DMS114 treated with DMSO at 0.1 percent for 48 hours (cell line): Measurements from ENCODE around the gene FGFR3.

Source experiments
- DNase-seq: peaks from one replicate; lab custom pipeline; 2025; ENCODE audit not compliant: unreplicated experiment; lab: John Stamatoyannopoulos, UW

The FGFR3 gene

DNA sequence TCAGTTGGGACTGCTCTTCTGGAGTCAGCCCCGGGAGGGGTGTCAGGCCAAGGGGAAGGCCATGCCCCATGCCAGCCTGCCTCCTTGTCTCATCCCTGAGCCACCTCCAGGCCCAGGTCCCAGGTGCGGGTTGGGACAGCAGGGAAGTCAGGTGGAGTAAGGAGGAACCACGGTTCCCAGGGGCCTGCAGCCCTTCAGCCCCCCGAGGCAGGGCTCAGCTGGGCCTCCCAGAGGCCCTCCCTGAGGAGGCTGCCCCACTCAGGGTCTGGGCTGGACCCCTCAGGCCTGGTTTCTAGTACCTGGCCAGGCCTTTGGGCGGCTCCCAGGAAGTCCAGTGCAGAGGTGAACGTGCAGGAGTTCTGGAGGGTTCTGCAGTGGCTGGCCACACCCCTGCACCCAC is 23.4 kb upstream of the FGFR3 start:
- no peak for DNase-seq

DNA sequence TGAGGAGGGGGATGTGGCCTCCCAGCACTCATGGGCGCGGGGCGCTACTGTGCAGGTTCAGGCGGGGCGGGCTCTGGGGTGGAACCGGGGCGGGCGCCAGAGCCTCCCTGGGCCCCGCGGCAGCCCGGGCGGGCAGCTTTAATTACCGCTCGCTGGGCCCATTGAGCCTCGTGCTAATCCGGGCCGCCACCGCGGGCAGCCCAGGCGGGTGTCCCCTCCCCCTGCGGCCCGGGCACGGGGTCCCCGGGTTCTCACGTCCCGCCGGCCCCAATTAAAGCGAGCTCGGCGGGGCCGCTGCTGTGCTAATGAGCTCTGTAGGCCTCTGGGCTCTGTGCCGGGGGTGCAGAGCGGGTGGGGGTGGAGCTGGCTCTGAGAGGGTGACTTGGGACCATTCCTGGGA is 22.8 kb upstream of the FGFR3 start:
- DNase-seq: no peak

DNA sequence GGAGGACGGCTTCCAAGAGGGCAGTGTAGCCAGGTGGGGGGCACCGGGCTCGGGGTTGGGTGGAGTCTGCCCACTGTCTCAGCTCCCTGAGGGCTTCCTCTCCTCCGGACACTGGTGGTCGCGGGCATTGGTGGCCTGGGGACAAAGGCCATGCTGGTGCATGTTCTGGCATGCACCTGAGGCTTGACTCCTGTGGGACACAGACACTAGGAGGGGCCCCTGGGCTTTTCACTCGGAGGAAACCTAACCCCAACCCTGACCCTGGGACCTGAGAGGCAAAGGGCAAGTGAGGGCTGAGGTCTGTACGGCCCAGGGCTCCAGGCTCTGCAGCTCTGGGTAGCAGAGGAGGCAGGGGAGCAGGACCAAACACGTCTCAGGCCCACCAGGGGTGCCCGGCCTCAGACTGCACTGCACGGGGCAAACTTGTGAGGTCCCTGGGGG is 22.3 kb upstream of the FGFR3 start:
- DNase-seq: no peak

DNA sequence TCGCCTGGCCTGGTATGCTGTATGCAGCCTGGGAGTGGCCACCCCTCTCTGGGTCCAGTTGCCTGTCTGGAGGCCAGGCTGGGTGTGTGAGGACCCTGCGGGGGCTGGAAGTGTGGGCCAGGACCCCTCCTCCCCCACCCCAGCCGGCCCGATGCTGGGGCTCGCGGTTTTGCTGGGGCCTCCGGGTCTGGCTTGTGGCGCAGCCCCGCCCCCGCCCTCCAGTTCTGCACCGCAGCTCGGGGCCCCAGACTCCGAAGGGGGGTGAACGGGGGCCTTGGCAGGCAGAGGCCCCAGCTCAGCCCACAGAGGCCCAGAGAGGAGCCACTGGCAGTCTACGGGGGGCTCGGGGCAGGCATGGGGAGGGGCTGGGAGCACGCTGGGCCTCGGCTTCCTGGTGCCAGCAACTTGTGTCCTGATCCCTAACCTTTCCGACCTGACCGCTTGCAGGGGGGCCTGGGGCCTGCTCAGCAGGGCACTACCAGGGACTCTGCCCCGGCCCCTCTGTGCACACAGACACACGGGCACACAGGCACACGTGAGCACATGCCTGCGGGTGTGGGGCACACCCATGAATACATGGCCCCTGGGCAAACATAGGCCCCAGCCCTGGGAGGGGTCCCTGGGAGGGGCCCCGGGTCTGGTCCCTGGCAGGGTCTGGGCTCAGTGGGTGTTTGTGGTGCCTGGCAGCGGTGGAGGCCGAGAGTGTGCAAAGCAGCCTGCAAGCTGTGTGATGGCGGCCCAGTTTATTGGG is 21.4 kb upstream of the FGFR3 start:
- no peak for DNase-seq

- DNase-seq: no peak
Observed at GRCh38 chr4:1772853-1773538, 20.1 kb upstream of the FGFR3 start.

DNA sequence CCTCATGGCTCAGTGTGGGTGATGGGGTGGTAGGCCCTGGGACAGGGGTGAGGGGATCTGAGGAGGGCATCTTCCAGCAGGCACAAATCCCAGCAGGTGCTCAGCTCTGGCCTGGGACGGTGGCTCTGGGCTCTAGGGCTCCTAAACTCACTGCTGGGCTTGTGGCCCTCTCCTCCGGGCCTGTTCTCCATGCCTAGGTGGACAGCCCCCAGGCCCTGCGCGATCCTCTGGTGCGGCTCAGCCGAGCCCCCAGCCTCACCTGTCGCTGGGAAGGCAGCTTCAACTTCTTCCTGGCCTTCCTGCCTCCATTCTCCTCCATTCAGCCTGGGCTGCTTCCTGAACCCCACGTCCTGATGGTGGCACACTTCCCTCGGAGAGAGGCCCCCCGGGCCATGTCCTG is 19.3 kb upstream of the FGFR3 start:
- DNase-seq: no peak

DNA sequence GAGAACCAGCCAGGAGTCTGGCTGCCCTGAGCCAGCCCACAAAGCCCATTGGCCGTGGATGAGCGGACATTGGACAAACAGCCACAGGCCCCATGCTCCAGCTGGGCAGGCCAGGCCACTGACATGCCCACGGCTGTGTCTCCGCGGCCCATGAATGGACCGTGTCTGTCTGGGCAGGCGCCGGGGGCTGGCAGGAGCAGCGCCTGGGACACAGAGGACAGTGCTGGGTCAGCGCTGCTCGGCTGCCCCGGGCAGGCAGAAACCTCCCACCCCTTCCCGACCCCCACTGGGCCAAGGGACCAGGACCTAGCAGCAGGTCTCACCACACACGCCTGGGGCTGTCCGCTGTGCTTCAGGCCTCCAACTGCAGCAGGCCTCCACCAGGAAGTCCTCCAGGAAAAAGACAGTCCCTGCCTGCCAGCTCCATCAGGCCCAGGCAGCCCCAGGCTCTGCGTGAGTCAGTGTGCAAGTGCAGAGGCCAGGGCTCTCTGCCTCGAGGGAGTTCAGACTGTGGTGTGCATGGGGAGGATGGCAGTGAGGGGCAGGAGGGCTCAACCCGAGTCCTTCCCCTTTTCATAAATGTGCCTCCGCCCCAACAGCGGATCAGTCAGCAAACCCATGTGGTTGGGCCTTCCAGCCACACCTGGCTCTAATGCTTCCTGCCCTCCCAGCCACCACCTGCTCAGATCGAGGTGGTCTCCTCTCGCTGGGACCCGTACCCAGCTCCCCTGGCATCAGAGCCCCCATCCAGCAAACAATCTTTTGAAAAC is 17.2 kb upstream of the FGFR3 start:
- no peak for DNase-seq

- DNase-seq: no peak
Observed at GRCh38 chr4:1776521-1777161, 16.5 kb upstream of the FGFR3 start.

- DNase-seq: no peak
Observed at GRCh38 chr4:1777822-1778641, 15.1 kb upstream of the FGFR3 start.

DNA sequence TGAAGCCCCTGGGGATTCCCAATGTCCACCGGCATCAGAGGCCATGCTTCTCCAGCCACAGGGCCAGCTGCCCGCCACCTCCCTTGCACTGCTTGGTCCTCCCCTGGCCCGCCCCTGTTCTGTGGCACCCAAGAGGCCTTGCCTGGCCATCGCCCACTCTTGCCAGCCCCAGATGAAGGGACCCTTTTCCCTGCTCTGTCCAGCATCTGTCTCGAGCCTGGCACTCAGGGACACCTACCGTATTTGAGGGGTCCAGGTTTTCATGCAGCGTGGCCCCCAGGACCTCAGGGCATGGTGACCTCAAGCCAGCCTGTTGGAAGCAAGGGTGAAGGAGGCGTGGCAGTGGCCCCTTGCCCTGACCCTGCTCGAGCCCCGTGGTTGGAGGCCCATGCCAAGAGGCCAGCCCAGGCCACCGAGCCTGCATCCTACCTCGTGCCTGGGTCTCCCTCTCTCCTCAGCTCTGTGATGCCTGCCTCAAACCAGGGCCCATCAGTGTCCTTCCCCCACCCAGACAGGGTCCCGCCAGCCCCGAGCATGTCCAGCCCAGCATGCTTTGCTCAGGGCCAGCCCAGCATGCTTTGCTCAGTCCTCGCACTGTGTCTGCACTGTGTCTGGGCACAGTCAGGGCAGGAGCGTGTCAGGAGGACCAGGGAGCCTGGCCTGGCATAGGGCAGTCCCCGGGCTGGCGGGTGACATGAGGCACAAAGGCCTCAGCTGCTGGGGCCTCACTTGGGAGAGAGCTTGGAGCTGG is 14.3 kb upstream of the FGFR3 start:
- no peak for DNase-seq

DNA sequence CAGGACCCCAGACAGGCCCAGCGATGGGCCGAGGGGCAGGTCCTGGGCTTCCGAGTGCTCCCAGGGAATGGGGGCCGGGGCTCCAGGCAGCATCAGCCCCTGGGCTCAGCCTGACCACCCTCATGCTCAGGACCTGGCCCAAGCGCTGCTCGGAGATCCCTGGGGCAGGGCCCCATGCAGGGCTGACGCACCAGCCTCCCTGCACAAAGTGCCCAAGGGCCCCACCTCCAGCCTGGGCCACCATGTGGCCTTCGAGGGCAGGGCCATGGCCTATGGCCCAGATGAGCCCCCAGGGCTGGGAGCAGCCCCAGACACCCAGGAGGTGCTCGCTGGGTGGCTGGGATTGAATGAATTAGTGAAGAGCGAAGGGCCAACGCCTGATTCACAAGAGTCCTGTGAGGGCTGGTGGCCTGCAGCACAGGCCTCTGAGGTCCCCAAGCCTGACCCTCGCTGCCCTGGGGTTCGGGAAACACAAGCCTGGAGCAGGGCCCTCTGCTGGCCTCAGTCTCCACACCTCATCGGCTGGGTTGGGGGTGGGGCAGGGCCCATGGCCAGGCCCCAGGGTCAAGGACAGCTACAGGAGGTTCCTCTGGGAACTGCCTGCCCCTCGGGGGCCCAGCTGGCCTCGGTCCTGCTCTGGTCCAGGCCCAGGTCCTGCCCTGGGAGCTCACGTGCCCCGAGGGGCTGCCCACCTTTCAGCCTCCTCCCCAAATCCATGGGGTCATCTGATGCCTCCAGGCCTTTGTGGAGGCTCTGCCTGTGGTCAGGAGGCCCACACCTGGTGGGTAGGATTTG is 13.3 kb upstream of the FGFR3 start:
- no peak for DNase-seq

DNA sequence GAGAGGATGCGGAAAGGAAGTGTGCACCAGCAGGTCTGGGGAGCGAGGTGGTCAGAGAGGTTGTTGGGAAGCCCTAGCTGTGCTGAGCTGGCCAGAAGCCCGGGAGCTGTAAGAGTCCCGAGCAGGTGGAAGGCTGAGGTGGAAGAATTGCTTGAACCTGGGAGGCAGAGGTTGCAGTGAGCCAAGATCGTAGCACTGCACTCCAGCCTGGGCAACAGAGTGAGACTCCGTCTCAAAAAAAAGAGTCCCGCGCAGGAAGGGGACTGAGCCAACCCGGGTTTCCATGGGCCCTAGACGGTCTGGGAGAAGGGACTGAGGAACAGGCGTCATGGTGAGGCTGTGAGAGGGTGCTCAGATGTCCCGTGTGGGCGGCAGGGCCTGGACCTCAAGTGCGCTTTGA is 12.7 kb upstream of the FGFR3 start:
- DNase-seq: no peak

GRCh38 chr4:1783015-1783414 is 10.1 kb upstream of the FGFR3 start:
- no peak for DNase-seq

- no peak for DNase-seq
Observed at GRCh38 chr4:1783970-1784369, 9.1 kb upstream of the FGFR3 start.

DNA sequence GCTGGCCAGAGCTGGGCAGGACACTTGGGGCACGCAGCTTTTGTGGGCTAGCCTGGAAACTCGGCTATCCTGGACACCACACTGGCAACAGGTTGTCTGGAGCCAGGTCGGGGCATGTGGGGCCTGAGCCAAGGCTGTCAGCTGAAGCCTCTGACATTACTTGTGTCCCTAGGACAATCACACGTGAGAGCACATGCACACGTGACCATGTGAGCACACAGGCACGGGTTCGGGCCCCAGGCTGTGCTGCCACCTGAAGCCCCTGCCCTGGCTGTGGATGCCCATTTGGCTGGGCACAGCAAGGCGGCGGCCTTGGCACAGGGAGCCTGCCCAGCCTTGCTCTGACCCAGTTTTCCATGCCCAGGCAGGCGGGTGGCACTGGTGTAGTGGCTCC is 8.7 kb upstream of the FGFR3 start:
- no peak for DNase-seq

DNA sequence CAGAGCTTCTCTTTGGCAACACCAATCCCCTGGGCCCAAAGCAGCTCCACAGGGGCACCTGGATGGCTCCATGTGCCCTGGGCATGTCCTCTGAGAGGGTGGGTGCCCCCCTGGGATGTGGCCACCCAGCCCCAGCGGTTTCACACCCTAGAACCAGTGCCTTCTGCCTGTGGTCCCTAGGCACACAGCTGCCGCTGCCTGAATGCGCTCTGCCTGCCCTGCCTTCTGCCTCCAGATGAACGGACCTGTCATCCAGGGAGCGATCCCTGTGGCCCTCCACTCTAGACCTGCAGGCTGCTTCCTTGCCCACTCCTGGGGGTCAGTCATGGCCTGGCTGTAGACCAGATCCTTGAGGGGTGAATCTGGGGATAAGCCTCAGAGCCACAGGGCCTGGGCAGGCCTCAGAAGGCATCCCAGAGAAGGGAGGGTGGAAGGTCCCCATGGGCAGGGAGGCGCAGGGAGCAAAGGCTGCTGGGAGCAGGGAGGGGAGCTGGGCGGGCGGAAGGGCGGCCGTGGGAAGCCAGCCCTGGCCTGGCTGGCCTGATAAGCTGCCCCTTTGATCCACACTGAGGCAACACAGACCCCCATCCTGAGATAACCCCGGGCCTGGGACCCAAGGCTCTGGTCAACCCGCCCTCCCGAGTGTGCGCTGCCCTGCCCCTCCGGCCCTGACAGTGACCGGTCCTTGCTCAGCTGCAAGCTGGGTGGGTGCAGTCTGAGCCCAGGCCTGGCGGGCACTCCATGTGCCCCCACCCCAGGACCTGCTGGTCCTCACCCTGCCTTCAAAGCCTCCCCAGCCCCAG is 8.1 kb upstream of the FGFR3 start:
- no peak for DNase-seq

DNA sequence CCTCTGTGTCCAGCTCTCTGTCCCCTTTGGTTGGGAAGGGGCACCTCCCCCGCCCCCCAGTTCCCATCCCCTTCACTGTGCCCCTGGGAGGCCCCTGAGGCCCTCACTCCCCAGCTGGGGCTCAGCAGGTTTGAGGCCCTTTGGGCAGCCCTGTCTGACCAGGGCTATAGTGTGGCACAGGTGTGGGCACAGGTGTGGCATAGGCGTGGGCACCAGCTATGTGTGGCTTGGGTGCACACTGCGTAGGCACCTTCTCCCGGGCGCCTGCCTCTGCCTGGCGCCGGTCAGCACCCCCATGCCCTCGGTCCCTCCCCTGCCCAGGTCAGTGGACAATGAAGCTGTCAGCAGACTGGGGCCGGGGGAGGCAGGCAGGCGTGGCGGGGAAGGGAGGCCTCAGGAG is 7.5 kb upstream of the FGFR3 start:
- DNase-seq: no peak
